HG03457 (cell line): Measurements from ENCODE around the gene CRY2.
"Not testable (repeated sequence)": the region's sequence is repeated elsewhere in the genome, so short reads cannot be mapped to it uniquely, and the experiment has no call there.

Experiments used
- ATAC-seq: cut with Tn5 transposase; IDR thresholded peaks from one replicate; pipeline ENCODE4 v1.9.1; 2021; ENCODE audit warnings: moderate number of reproducible peaks; ENCODE audit not compliant: unreplicated experiment

CRY2 gene

DNA sequence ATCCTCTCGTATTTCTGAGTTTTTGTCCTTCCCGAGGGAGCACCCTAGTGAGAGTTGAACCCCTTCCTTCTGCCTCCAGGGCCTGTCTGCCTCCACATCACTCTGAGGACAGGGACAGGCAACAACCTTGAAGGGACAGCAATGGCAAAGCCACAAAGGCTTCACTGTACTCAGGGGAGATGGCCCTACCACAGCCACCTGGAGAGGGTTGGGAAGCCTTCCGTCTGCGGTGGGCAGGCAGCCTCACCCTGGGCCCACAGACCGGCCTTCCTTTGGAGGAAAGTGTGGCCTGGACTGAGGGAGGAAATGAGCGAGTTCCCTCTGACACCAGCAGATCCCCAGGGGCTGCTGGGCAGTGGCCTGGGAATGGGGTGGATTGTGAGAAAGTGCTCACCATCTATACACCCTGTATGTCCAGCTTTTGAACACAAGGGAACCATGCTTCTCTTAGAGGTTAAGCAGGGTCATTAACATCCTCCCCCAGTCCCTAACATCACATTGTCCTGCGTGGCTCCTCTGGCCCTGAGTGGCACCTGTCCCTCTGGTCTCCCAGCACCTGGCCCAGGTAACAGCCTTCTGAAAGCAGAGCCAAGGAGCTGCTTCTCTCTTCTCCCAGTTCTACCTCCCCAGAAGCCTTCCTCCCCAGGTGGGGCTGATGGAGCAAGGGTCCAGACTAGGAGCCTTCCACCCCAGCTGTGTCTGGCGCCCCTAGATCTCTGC lies 35.5 kb upstream of the CRY2 start:
- no peak for ATAC-seq

DNA sequence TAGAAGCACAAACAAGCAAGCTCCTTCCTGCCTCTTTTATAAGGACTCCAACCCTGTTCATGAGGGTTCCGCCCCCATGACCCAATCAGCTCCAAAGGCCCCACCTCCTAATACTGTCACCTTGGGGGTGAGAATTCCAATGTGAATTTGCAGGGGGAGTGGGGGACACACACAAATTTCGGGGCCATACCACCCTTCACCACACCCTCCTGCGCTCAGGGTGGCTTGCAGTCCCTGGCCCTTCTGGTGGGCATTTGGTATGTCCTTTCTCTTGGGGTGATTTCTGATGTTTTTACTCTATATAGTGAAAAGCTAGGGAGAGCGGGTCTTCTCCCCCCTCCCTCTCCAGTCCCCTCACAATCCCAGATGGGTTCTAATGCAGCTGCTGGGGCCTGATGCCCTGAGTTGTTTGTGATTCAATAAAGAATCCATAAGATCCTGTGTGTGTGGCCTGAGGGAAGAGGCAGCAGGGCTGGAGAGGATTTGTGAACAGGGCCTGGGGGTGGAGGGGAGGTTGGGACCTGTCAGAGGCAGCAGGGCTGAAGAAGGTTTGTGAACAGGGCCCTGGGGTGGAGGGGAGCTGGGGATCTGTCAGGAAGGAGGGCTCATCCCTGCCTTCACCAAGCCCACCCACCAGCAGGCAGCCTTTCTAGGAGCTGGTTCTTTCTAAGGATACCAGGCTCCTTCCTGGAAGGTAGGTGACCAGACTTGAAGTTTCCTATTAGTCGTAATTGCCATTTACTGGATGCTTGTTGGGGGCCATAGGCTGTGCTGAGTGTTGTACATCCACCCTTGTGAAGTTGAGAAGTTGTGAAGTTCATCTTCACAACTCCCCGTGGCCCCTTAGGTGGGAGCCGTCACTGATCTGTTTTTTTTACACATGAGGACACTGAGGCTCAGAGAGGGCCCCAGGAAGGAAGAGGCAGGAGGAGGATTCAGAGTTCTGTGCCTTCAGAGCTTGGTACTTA lies 34.4 kb upstream of the CRY2 start:
- ATAC-seq: no peak

DNA sequence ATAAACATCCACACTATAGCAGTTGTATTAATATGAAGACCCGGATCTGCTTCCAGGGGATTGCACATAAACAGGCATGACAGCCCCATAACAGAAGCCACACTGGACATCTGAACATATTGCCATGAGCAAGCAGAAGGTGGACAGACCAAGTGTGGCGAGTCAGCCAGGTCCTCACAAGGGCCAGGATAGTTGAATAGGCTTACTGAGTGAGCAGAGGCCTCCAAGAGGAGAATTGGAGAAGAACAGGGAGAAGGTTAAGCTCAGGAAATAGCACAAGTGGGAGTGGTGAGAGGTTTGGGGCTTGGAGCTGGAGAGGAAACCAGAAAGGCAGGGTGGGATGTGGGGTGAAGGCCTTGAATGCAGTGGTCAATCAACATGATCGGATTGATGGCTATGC lies 31.5 kb upstream of the CRY2 start:
- ATAC-seq: no peak

DNA sequence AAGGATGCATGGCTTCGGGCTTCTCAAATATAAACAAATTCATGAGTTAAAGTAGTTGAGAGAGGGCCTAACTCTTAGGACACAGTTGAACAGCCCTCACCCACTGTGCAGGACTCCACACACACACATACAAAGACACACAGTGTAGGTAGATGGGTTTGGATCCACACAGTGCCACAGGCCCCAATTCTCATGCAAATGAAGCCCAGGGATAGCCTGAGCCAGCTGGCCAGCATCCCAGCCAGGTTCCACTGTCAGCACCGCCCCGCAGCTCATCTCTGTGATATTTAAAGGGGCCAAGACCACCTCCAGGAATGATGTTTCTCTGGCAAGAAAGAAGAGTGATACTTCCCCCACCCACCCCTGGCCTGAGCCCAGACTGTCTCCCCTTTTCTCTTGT lies 30.7 kb upstream of the CRY2 start:
- ATAC-seq: no peak

DNA sequence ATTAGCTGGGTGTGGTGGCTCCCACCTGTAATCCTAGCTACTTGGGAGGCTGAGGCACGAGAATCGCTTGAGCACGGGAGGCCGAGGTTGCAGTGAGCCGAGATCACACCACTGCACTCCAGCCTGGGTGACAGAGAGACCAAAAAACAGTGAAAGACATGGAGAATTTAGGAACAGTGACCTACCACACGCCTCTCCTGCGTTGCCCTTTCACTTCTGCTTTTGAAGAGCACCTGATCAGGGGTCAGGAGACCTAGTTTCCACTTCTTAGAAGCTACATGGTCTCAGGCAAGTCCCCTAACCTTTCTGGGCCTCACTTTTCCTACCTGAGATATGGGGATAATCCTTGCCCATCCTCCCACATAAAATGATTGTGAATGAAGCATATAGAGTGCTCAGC lies 30.1 kb upstream of the CRY2 start:
- no peak for ATAC-seq

DNA sequence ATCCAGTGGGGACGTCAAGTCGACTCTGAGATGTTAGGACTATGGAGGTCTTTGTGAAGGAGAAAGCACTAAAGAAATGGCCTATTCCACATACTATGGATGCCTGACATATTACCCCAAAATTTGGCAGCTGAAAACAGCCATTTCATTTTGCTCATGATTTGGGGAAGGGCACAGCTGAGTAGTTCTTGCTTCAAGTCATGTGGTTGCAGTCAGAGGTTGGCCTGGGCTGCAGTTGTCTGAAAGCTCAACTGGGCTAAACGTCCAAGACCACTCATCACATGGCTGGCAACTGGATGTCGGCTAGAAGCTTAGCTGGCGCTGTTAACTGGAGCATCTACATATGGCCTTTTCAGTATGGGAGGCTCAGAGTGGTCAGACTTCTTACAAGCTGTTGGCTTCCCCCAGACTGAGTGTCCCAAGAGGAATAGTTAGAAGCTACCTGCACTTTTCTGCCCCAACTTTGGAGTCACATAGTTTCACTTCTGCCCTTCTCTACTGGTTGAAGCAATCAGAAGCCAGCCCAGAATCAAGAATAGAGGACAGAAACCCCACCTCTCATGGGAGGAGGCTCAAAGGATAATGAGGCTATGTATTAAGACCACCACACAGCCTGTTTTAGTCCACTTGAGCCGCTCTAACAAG lies 28.2 kb upstream of the CRY2 start:
- no peak for ATAC-seq

DNA sequence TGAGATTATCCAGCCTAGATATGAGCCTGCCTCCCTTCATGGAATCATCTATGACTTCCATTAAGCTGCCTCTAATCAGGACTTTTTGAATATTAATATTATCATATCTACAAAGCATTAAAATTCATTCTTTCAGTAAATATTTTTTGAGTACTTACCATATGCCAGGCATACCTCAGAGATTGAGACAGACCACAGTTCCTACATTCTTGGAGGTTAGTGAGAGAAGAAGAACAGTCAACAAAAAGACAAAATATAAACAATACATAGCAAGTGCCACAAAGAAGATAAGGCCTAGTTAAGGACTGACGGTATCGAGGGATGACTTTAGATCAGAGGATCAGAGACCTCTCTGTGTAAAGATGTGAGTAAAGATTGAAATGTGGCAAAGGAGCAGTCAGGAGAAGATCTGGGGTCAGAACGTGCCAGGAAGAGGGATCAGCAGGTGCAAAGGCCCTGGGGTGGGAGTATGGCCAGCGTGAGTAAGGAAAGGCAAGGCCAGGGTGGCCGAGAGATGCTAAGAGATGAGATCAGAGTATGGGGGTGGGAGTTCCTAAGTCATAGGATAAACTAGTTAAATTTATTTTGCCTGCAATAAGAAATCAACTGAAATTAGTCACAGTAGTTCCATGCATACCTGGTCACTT lies 26.9 kb upstream of the CRY2 start:
- ATAC-seq: no peak

DNA sequence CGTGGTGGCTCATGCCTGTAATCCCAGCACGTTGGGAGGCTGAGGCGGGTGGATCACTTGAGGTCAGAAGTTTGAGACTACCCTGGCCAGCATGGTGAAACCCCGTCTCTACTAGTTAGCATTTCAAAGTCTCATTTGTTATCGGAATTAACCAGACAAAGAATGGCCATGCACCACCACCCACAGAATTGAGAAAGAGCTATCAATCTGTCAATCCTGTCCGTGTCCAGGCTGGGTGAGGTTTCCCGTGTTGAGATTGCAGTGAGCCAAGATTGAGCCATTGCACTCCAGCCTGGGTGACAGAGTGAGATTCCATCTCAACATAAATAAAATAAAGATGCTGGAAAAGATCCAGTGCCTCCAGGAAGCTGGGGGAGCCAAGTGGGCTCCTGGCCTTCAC lies 20.8 kb upstream of the CRY2 start:
- not testable (repeated sequence) for ATAC-seq

DNA sequence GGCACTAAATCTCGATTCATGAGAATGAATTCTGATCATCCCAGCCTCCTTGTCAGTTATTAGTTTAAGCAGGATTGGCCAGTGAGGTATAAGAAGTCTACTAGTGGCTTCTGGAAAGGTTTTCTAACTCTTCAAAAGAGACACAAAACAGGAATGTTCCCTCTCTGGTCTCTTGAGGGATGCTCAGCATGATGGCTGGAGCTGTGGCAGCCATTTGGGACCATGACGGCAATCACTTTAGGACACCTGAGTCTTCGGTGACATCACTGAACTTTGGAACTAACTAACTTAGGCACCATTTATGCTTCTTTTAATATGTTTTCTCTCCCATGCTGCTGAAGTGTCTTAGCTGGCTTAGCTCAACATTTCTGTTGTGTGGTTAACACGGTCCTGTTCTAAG lies 20.2 kb upstream of the CRY2 start:
- no peak for ATAC-seq

DNA sequence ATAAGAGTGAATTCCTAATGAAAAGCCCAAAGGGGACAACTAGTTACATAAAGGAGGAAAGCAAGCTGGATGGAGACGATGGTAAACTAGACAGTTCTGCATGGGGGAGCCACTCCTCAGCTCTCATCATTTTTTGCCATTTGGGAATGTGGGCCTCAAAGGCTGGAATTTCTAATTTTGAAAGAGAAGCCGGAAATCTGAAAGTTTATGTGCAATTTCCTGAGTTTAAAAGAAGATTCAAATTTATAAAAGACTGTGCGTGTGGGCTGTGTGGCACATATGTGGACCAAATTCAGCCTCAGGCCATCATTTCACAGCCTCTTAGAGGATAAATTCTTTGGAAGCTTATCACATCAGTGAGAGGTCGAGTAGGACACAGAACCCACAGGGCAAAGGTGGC lies 18.3 kb upstream of the CRY2 start:
- no peak for ATAC-seq

DNA sequence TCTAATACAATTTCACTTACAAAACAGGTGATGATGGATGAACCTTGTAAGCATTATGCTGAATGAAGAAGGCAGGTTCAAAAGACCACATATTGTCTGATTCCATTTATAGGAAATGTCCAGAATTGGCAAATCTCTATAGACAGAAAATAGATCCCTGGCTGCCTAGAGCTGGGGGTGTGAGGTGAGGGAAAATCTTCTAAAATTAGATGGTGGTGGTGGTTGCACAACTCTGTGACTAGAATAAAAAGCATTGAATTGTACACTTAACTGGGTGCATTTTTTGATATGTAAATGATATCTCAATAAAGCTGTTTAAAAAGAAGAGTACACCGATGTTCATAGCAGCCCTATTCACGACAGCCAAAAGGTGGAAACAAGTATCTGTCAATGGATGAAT lies 16.7 kb upstream of the CRY2 start:
- ATAC-seq: no peak

DNA sequence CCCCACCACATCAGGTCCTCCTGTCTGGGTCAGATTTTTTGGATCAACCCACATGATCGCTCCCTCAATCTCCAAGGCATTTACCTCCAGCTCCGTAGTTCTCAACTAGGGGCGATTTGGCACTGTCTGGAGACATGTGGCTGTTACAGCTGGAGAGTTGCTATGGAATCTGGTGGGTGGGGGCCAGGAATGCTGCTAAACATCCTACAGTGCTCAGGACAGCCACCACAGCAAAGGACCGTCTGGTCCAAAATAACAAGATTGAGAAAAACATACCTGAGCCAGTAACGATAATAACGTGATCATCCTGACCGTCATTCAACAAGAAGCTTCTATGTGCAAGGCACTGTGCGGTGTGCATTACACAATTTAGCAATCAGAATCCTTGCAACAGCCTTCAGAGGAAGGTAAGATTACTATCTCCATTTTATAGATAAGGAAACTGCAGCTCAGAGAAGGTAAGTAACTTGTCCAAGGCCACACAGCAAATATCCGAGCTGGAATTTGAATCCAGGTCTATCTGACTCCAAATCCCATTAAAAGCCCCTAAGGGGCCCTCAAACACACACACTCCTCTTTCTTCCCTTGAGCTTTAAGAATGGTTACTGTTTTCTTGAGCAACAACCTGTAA lies 14.3 kb upstream of the CRY2 start:
- ATAC-seq: no peak

DNA sequence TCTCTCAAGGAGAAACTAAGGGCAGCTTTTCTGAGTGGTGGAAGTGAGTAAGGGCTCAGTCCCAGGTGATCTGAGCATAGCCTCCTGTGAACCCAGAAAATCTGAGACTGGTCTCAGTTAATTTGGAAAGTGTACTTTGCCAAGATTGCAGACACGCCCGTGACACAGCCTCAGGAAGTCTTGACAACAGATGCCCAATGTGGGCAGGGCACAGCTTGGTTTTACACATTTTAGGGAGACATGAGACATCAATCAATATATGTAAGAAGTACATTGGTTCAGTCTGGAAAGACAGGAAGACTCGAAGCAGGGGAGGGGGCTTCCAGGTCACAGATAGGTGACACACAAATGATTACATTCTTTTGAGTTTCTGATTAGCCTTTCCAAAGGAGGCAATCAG lies 13.5 kb upstream of the CRY2 start:
- no peak for ATAC-seq

DNA sequence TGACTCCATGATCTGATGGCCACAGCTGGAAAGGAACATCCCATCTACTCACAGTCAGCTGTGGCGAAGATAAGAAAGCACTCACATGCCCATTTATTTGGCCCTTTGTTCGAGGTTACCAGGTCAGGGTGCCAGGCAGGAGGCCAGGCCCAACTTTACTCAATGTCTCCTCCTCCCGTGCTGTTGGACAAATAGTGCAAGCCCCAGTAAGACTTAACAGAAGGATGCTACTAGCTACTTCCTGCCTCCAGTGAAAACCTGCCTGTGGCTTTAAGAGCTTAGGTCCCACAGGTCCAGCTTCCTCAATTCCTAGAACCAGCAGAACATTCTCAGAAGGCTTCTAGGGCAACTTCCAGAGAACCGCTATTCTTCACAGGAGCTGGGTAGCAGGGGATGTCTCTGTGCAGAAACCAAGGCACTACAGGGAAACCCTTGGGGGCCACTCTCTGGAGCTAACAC lies 12.9 kb upstream of the CRY2 start:
- ATAC-seq: no peak

DNA sequence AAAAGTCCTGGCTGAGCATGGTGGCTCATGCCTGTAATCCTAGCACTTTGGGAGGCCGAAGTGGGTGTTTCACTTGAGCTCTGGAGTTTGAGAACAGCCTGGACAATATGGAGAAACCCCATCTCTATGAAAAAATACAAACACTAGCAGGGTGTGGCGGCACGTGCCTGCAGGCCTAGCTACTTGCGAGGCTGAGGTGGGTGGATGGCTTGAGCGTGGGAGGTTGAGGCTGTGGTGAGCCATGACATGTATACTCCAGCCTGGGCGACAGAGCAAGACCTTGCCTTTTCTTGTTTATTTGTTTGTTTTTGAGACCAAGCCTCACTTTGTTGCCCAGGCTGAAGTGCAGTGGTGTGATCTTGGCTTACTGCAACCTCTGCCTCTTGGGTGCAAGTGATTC lies 8.1 kb upstream of the CRY2 start:
- ATAC-seq: no peak

DNA sequence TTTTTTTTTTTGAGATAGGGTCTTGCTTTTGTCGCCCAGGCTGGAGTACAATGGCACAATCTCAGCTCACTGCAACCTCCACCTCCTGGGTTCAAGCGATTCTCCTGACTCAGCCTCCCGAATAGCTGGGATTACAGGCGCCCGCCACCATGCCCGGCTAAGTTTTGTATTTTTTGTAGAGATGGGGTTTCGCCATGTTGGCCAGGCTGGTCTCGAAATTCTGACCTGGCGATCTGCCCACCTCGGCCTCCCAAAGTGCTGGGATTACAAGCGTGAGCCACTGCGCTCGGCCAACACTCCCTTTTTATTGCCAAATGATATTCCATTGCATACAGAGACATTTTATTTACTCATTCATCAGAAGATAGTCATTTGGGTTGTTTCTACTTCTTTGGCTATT lies 7.0 kb upstream of the CRY2 start:
- not testable (repeated sequence) for ATAC-seq

DNA sequence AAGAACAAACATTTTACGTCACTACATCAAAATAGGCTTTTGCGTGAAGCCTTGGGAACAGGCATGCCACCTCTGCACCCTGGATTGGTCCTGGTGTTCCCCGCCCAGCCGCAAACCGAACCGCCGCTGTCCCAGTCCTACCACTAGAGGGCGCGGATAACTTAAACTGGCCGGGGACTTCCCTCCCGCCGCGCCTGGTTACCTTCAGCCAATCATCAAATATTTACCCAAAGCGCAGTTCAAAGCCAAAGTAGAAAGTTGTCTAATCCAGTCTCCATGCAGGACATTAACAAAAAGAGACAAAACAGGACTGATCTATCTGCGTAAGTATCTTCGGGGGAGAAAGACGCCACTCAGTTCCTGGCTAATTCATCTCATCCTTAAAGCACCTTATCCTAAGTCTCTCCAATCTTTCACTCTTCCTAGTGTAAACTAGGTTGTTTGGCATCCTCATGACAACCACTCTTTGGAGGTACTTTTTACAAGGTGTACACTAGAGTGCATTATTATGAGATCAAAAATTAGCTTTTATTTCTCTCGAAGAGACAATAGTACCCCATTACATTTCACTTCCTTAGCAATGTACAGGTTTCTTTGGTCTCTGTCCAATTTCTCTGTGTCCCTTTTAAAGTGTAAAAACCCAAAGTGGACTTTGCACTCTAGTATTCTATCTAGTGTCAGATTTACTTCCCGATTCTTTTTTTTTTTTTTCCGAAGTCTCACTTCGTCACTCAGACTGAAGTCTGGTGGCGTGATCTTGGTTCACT lies 3.9 kb upstream of the CRY2 start:
- ATAC-seq: no peak

DNA sequence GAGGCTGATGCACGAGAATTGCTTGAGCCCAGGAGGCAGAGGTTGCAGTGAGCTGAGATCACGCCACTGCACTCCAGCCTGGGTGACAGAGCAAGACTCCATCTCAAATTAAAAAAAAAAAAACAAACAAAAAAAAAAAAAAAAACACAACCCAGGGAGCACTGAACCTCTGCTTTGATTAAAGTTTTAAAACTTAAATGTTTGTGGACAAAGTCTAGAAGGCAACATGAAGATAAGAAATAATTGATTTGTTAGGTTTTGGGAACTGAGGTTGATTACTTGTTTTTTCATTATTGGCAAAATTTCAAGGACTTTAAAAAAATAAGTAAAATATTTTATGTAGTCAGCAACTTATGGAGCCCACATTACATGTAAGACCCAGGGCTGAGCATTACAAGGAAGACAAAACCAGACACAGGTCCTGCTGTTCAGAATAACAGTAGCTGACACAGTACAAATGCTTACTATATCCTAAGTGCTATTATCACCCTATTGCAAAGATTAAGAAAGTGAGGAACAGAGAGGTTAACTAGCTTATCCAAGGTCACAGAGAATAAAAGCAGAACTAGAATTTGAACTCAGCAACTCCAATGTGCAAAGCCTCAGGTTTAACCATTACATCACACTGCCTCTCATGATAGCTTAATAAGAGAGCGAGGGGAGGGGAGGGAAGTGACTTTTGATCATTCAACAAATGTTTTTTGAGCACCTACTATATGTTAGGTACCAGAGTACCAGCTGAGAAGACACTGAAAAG lies 2.3 kb upstream of the CRY2 start:
- no peak for ATAC-seq

DNA sequence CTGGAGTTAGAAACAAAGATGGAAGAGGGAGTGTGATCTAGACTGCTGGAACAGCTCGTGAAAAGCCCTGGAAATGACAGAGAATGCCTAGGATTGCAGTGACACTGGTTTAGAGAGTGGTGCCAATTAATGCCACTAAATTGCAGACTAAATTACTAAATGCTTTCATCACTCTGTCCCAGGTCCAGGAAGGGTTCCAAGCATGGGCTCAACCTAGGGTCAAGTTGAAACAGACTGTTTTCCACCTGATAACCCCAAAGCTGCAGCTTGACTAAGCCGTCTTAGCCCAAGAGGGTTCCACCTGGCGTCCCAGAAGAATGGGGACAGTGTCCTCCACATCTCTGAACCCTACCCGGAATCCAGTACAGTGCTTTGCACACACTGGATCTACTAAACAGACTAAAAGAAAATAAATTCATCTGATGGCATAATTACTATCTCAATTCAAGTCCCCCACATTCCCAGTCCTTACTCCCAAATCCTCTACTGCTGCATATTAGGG lies 1.1 kb upstream of the CRY2 start:
- no peak for ATAC-seq
